ENCODE measurements around the gene CEP19. TPM values are rescaled to one million over a fixed set of nuclear protein-coding genes. Genes with fewer than 3 reads are reported as not detected.

Gene CEP19
- total and polyA plus RNA-seq, 2 of the 8 experiments (the other 6 are each of a cell fraction or from before 2014, with no cell fraction given) = 0.95 to 1.6 TPM

GRCh38 chr3:196677353-196677752 is 34.7 kb downstream of the CEP19 start:
- no peak overlapping the region for H3K27ac ChIP-seq (ENCODE audit: low read depth, low read length)
- H3K4ac ChIP-seq (replicated peaks; ENCODE audit: insufficient read length, low read depth, low read length) = no peak overlapping the region
- no peak overlapping the region for H2BK12ac ChIP-seq (ENCODE audit: low read depth, low read length)
- WGBS, 2 experiments (ENCODE audit: extremely low coverage in 1 of 2, insufficient coverage in 1 of 2, insufficient read length in 1 of 2, insufficient replicate concordance in 2 of 2, low coverage in 1 of 2, low lambda C conversion rate in 2 of 2, missing lambda C conversion rate in 1 of 2) = 94% methylated on average over 1 of the region's 1 CpG; no CpG with 5 or more reads in 1 of the 2 experiments
- TF ChIP-seq RXRA (IDR thresholded peaks at IDR 0.05; ENCODE audit: insufficient read depth, low read depth, low read length) (no peak), TAF1 (IDR thresholded peaks at IDR 0.05; ENCODE audit: low read depth, low read length) (no peak), RFX5 (IDR thresholded peaks at IDR 0.05; ENCODE audit: borderline replicate concordance, low read depth, low read length) (no peak), CBX8 (IDR thresholded peaks at IDR 0.05; ENCODE audit: borderline replicate concordance, low read depth, low read length) (no peak), ATF3 (IDR thresholded peaks at IDR 0.05; ENCODE audit: insufficient read depth, low read depth, low read length) (no peak), KDM4A (IDR thresholded peaks at IDR 0.05; ENCODE audit: low read depth, low read length, severe bottlenecking) (no peak), CBX5 (IDR thresholded peaks at IDR 0.05; ENCODE audit: low read depth, low read length) (no peak), POU5F1 (IDR thresholded peaks at IDR 0.05; ENCODE audit: low read depth, low read length) (no peak)
- H3K56ac ChIP-seq (replicated peaks; ENCODE audit: insufficient read length, low read depth, low read length) = no peak overlapping the region
- H3K23me2 ChIP-seq (ENCODE audit: low read depth, low read length) = no peaks in the 10 kb centered on the region
- no peak overlapping the region for H3K9ac ChIP-seq (replicated peaks in 1 of 4; ENCODE audit: extremely low read depth in 1 of 4, low read depth in 3 of 4, low read length in 3 of 4)
- no peak overlapping the region for H3K23ac ChIP-seq (ENCODE audit: insufficient read length)
- H4K91ac ChIP-seq (replicated peaks; ENCODE audit: insufficient read length, low read length) = no peak overlapping the region
- no peak overlapping the region for H2BK120ac ChIP-seq (replicated peaks; ENCODE audit: low read depth, low read length)
- no peaks in the 10 kb centered on the region for H3K4me1 ChIP-seq (replicated peaks in 1 of 4; ENCODE audit: control insufficient read depth in 3 of 4, insufficient read depth in 4 of 4, low read length in 3 of 4)
- H2BK15ac ChIP-seq (ENCODE audit: low read length) = no peak overlapping the region
- H4K20me1 ChIP-seq (replicated peaks in 1 of 2; ENCODE audit: control insufficient read depth in 1 of 2, insufficient read depth in 2 of 2, low read length in 2 of 2) = no peaks in the 10 kb centered on the region
- H2BK5ac ChIP-seq (ENCODE audit: low read depth, low read length) = no peak overlapping the region
- H3K4me3 ChIP-seq (ENCODE audit: extremely low read depth in 1 of 4, insufficient read depth in 2 of 4, low read depth in 3 of 4, low read length in 4 of 4) = no peak overlapping the region
- ChIA-PET POLR2A (ENCODE audit: partially characterized antibody) (interaction anchor here (0.9 to 1.8 kb wide), 2 partner anchors 11 to 63 kb away, joined by 3 to 6 read pairs; no protein-coding TSS in a partner anchor), CTCF (ENCODE audit: partially characterized antibody) (interaction anchor here (0.6 to 3.0 kb wide), 12 partner anchors 8 to 1071 kb away, joined by 3 to 15 read pairs (median 4); no protein-coding TSS in a partner anchor)
- no peak overlapping the region for H3K14ac ChIP-seq (ENCODE audit: insufficient read length)
- FAIRE-seq (no peak), DNase-seq (ENCODE audit: low read depth in 1 of 2, low spot score in 2 of 2) (no peak)
- H3K79me2 ChIP-seq (ENCODE audit: control insufficient read depth in 1 of 2, insufficient read depth in 2 of 2, low read length in 2 of 2) = no peaks in the 10 kb centered on the region
- H2AFZ ChIP-seq (ENCODE audit: low read length) = no peak overlapping the region
- H3K18ac ChIP-seq (ENCODE audit: extremely low read depth, low read length) = no peak overlapping the region
- H3K27me3 ChIP-seq (replicated peaks in 1 of 4; ENCODE audit: control insufficient read depth in 3 of 4, extremely low read depth in 1 of 4, insufficient read depth in 3 of 4, low read length in 3 of 4) = no peaks in the 10 kb centered on the region
- no peak overlapping the region for H3K4me2 ChIP-seq (ENCODE audit: insufficient read depth in 1 of 2, low read depth in 2 of 2, low read length in 2 of 2)
- H4K5ac ChIP-seq (ENCODE audit: insufficient read length, low read depth, low read length) = no peak overlapping the region
- no peak overlapping the region for H2AK5ac ChIP-seq (ENCODE audit: low read depth, low read length)
- H3K79me1 ChIP-seq (ENCODE audit: low read depth, low read length) = no peaks in the 10 kb centered on the region
- H3K36me3 ChIP-seq (ENCODE audit: control insufficient read depth in 2 of 4, insufficient read depth in 4 of 4, low read length in 3 of 4) = no peaks in the 10 kb centered on the region
- H3K9me3 ChIP-seq (ENCODE audit: insufficient read depth in 2 of 2, low read depth in 1 of 2, low read length in 1 of 2) = no peaks in the 10 kb centered on the region; a peak in 1 of 4 replicates
- no peak overlapping the region for H4K8ac ChIP-seq (ENCODE audit: extremely low read depth, insufficient read depth, low read length)
- H2BK20ac ChIP-seq (ENCODE audit: low read length) = no peak overlapping the region
